ENCODE measurements around the gene SCRN1.

DNA sequence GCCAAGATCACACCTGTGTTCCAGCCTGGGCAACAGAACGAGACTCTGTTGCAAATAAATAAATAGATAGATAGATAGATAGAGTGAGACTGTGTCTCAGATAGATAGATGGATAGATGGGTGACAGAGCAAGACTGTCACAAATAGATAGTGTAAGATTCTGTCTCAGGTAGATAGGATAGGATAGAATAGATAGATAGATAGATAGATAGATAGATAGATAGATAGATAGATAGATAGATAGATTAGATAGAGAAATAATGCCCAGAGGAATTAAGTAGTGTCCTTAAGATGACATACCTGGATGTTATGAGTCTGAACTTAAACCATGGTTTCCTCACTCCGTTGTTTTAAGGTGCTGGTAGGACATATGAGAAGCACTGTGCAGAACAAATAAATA is 46.6 kb upstream of the SCRN1 start:
- TF ChIP-seq, protein P1, sequence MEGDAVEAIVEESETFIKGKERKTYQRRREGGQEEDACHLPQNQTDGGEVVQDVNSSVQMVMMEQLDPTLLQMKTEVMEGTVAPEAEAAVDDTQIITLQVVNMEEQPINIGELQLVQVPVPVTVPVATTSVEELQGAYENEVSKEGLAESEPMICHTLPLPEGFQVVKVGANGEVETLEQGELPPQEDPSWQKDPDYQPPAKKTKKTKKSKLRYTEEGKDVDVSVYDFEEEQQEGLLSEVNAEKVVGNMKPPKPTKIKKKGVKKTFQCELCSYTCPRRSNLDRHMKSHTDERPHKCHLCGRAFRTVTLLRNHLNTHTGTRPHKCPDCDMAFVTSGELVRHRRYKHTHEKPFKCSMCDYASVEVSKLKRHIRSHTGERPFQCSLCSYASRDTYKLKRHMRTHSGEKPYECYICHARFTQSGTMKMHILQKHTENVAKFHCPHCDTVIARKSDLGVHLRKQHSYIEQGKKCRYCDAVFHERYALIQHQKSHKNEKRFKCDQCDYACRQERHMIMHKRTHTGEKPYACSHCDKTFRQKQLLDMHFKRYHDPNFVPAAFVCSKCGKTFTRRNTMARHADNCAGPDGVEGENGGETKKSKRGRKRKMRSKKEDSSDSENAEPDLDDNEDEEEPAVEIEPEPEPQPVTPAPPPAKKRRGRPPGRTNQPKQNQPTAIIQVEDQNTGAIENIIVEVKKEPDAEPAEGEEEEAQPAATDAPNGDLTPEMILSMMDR (IDR thresholded peaks at IDR 0.05), result no peak
- TF ChIP-seq POLR2A (IDR thresholded peaks at IDR 0.05), result no peak
